Measurements from ENCODE around the gene FBH1. TPM values are rescaled to one million over a fixed set of nuclear protein-coding genes. Genes with fewer than 3 reads are reported as not detected.

Gene FBH1
- total RNA-seq, 2 experiments from 2014 or later: 33.9 to 34.2 TPM

GRCh38 chr10:5943536-5943935 is 53.5 kb downstream of the FBH1 start:
- no peak for ATAC-seq (ENCODE audit: poor library complexity)
- TF ChIP-seq, protein P1, sequence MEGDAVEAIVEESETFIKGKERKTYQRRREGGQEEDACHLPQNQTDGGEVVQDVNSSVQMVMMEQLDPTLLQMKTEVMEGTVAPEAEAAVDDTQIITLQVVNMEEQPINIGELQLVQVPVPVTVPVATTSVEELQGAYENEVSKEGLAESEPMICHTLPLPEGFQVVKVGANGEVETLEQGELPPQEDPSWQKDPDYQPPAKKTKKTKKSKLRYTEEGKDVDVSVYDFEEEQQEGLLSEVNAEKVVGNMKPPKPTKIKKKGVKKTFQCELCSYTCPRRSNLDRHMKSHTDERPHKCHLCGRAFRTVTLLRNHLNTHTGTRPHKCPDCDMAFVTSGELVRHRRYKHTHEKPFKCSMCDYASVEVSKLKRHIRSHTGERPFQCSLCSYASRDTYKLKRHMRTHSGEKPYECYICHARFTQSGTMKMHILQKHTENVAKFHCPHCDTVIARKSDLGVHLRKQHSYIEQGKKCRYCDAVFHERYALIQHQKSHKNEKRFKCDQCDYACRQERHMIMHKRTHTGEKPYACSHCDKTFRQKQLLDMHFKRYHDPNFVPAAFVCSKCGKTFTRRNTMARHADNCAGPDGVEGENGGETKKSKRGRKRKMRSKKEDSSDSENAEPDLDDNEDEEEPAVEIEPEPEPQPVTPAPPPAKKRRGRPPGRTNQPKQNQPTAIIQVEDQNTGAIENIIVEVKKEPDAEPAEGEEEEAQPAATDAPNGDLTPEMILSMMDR (IDR thresholded peaks at IDR 0.05): no peak
- no peak overlapping the region for H3K27ac ChIP-seq (ENCODE audit: low read depth in 1 of 2, low read length in 2 of 2)
- peaks cover 9% of the 10 kb centered on the region for H3K4me1 ChIP-seq (ENCODE audit: insufficient read depth, low read length)
- no peak overlapping the region for H3K27ac Mint-ChIP-seq
- intact Hi-C loops (cut with DNase I, micrococcal nuclease): no loop called here
- ChIA-PET CTCF (no interaction called here), POLR2A (no interaction called here)
- no peaks in the 10 kb centered on the region for H3K9me3 Mint-ChIP-seq
- no peak overlapping the region for H3K4me3 ChIP-seq (ENCODE audit: low read length)
- no peak for DNase-seq
- H3K4me1 Mint-ChIP-seq (ENCODE audit: low read depth): peaks cover 8% of the 10 kb centered on the region
- no peaks in the 10 kb centered on the region for H3K27me3 Mint-ChIP-seq
- H3K36me3 ChIP-seq (ENCODE audit: insufficient read depth, low read length): peaks cover 4% of the 10 kb centered on the region
- peaks cover 2% of the 10 kb centered on the region for H3K36me3 Mint-ChIP-seq (ENCODE audit: low read depth)
- no peaks in the 10 kb centered on the region for H3K9me3 ChIP-seq (ENCODE audit: control insufficient read depth in 1 of 2, insufficient read depth in 1 of 2, low read length in 2 of 2)
- H3K27me3 ChIP-seq (ENCODE audit: control insufficient read depth in 1 of 2, insufficient read depth in 2 of 2, low read length in 2 of 2): no peaks in the 10 kb centered on the region
- no peak overlapping the region for H3K4me3 Mint-ChIP-seq

DNA sequence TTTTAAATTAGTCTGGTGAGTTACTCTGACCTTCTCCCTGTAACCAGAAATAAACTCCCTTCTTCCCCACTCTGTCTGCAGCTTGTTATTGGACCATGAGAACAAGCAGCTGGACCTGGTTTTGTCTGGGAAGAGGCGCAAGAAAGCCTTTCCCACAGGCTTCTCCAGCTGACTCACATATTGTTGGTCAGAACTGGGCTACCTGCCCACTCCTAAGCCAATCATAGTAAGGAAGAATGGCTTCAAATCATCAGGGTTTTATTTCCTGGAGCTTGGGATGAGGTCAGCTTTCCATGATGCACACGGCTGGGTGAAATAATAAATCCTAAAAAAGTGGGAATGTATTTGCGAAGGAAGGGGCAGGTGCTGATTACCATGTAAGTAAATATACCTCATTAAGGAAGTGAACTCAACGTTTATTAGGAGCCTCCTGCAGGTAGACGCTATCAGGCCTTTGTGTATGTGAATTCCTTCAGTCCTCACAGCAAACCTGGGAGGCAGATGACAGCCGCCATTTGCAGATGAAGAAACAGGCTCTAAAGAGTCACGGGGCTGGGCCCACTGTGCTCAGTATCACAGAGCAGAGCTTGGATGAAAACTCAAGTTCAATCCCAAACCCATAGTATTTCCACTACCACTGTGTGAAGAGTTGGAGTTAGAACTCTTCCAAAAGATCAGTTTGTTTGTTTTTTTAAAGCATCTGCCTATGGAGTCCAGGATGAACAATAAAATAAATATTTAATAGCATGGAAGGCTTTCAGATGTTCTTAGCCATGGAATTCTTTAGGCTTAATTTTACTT is 54.5 kb downstream of the FBH1 start:
- H3K9me3 ChIP-seq (ENCODE audit: control insufficient read depth in 1 of 2, insufficient read depth in 1 of 2, low read length in 2 of 2): no peaks in the 10 kb centered on the region
- TF ChIP-seq, protein P1 (IDR thresholded peaks at IDR 0.05): no peak
- H3K9me3 Mint-ChIP-seq: no peaks in the 10 kb centered on the region
- POLR2A ChIA-PET: no interaction called here
- CTCF ChIA-PET: interaction anchor here (1.1 kb wide), 1 partner anchor 8 kb away, joined by 3 read pairs; no protein-coding TSS in a partner anchor
- no peaks in the 10 kb centered on the region for H3K27me3 ChIP-seq (ENCODE audit: control insufficient read depth in 1 of 2, insufficient read depth in 2 of 2, low read length in 2 of 2)
- no peaks in the 10 kb centered on the region for H3K36me3 ChIP-seq (ENCODE audit: insufficient read depth, low read length)
- no peak overlapping the region for H3K27ac ChIP-seq (ENCODE audit: low read depth in 1 of 2, low read length in 2 of 2)
- H3K36me3 Mint-ChIP-seq (ENCODE audit: low read depth): no peaks in the 10 kb centered on the region
- ATAC-seq (ENCODE audit: poor library complexity) (no peak), DNase-seq (no peak)
- H3K27me3 Mint-ChIP-seq: no peaks in the 10 kb centered on the region
- peaks cover 8% of the 10 kb centered on the region for H3K4me1 Mint-ChIP-seq (ENCODE audit: low read depth)
- no peak overlapping the region for H3K4me3 Mint-ChIP-seq
- H3K4me3 ChIP-seq (ENCODE audit: low read length): no peak overlapping the region
- intact Hi-C loops (cut with DNase I, micrococcal nuclease): no loop called here
- H3K4me1 ChIP-seq (ENCODE audit: insufficient read depth, low read length): peaks cover 9% of the 10 kb centered on the region
- H3K27ac Mint-ChIP-seq: no peak overlapping the region

- DNase-seq (no peak), ATAC-seq (ENCODE audit: poor library complexity) (no peak)
- no peaks in the 10 kb centered on the region for H3K36me3 Mint-ChIP-seq (ENCODE audit: low read depth)
- Histone ChIP-seq H3K27me3 (ENCODE audit: control insufficient read depth in 1 of 2, insufficient read depth in 2 of 2, low read length in 2 of 2) (no peaks in the 10 kb centered on the region), H3K9me3 (ENCODE audit: control insufficient read depth in 1 of 2, insufficient read depth in 1 of 2, low read length in 2 of 2) (no peaks in the 10 kb centered on the region), H3K4me3 (ENCODE audit: low read length) (peak overlapping the region; percentile 31), H3K27ac (ENCODE audit: low read depth in 1 of 2, low read length in 2 of 2) (no peak overlapping the region), H3K4me1 (ENCODE audit: insufficient read depth, low read length) (peaks cover 9% of the 10 kb centered on the region), H3K36me3 (ENCODE audit: insufficient read depth, low read length) (no peaks in the 10 kb centered on the region)
- H3K9me3 Mint-ChIP-seq: no peaks in the 10 kb centered on the region
- TF ChIP-seq, protein P1 (IDR thresholded peaks at IDR 0.05): no peak
- H3K27ac Mint-ChIP-seq: no peak overlapping the region
- peaks cover 8% of the 10 kb centered on the region for H3K4me1 Mint-ChIP-seq (ENCODE audit: low read depth)
- POLR2A ChIA-PET: no interaction called here
- no peak overlapping the region for H3K4me3 Mint-ChIP-seq
- intact Hi-C loops (cut with DNase I, micrococcal nuclease): no loop called here
- CTCF ChIA-PET: interaction anchor here (1.1 kb wide), 1 partner anchor 9 kb away, joined by 3 read pairs; no protein-coding TSS in a partner anchor
- no peaks in the 10 kb centered on the region for H3K27me3 Mint-ChIP-seq
These were observed 55.1 kb downstream of the FBH1 start for GRCh38 chr10:5945190-5945509.
